K562 (cell line): Measurements from ENCODE around the gene GON4L. TPM values are rescaled to one million over a fixed set of nuclear protein-coding genes. Genes with fewer than 3 reads are reported as not detected.

Experiments used
- ATAC-seq: fragments of 200-7000 bp; cut with Tn5 transposase; 3 replicates; pipeline ENCODE4 v1.9.1; 2020; ENCODE audit warnings: moderate library complexity
- BruUV-seq: library from RNA; stranded (reverse); fragments of 400-500 nt; replicated peaks from 2 replicates; lab custom pipeline; 2021; lab: Mats Ljungman, UMichigan
- CTCF ChIA-PET: fragments of 300-600 bp; formaldehyde crosslinking; extraction: SDS; loops from one replicate; lab custom pipeline; 2021; ENCODE audit warnings: low intra/inter-chr PET ratio; lab: Yijun Ruan, JAX
- POLR2A ChIA-PET: fragments of 300-600, 350-650 bp; sonication (Branson Sonifier 250); formaldehyde crosslinking; extraction: SDS; loops from one replicate; lab custom pipeline; 2021; ENCODE audit warnings: antibody characterized with exemption, inconsistent platforms; lab: Yijun Ruan, JAX
- DNase-seq, 4 experiments: peaks; one replicate each; pipeline versions ENCODE4 v3.0.0 to v3.0.0-alpha.2; 2011 to 2018; ENCODE audit warnings: low spot score in 3 of 4, mixed read lengths in 3 of 4; ENCODE audit errors: extremely low read depth in 1 of 4
- FAIRE-seq: peaks from 2 replicates; lab custom pipeline; 2011; peaks lifted over from hg19 to GRCh38; lab: Jason Lieb, UNC
- H2AFZ ChIP-seq: 2 replicates; pipeline ENCODE4 v1.6.0; 2011; ENCODE audit warnings: low read depth, low read length, control low read depth, inconsistent platforms
- H3K27ac ChIP-seq: fragments of 200-600 bp; 3 replicates; pipeline ENCODE4 v1.8.0; 2011; ENCODE audit warnings: low read depth, mild to moderate bottlenecking, control low read depth, inconsistent platforms, low read length, moderate library complexity, mixed read lengths; ENCODE audit errors: extremely low read depth
- H3K27me3 ChIP-seq, 2 experiments: fragments of 300-600 bp in 1 of 2; 2 replicates in 1 of 2; 3 replicates in 1 of 2; pipeline versions ENCODE4 v1.6.0 to v1.8.0; 2011; ENCODE audit warnings: inconsistent platforms in 2 of 2, low read length in 2 of 2, mild to moderate bottlenecking in 1 of 2, mixed read lengths in 1 of 2, moderate library complexity in 1 of 2; ENCODE audit not compliant: control insufficient read depth in 2 of 2, insufficient read depth in 2 of 2
- H3K36me3 ChIP-seq: fragments of 300-600 bp; 3 replicates; pipeline ENCODE4 v1.8.0; 2011; ENCODE audit warnings: mild to moderate bottlenecking, low read length, inconsistent platforms; ENCODE audit not compliant: control insufficient read depth, insufficient read depth
- H3K4me1 ChIP-seq, 2 experiments: fragments of 200-600 bp in 1 of 2; replicated peaks in 1 of 2; 2 replicates in 1 of 2; 3 replicates in 1 of 2; pipeline versions ENCODE4 v1.5.1 to v1.8.0; 2011; ENCODE audit warnings: inconsistent platforms in 2 of 2, low read length in 2 of 2, mild to moderate bottlenecking in 1 of 2, mixed read lengths in 1 of 2, moderate library complexity in 1 of 2; ENCODE audit not compliant: control insufficient read depth in 2 of 2, insufficient read depth in 2 of 2
- H3K4me2 ChIP-seq: 2 replicates; pipeline ENCODE4 v1.6.1; 2011; ENCODE audit warnings: low read length, control low read depth, inconsistent platforms, mixed read lengths; ENCODE audit not compliant: insufficient read depth
- H3K4me3 ChIP-seq: fragments of 200-600 bp; sonication (generic), shearing (Covaris generic); 2 replicates; pipeline ENCODE4 v1.5.1; 2016; ENCODE audit warnings: control low read depth, inconsistent platforms
- H3K79me2 ChIP-seq: fragments of 200-600 bp; 3 replicates; pipeline ENCODE4 v1.8.0; 2011; ENCODE audit warnings: low read length, inconsistent platforms; ENCODE audit not compliant: control insufficient read depth, insufficient read depth
- H3K9ac ChIP-seq, 2 experiments: 2 replicates each; pipeline versions ENCODE4 v1.6.0 to v1.6.1; 2011; ENCODE audit warnings: low read depth in 2 of 2, low read length in 2 of 2, control low read depth in 1 of 2, inconsistent platforms in 1 of 2, mild to moderate bottlenecking in 1 of 2, mixed read lengths in 1 of 2; ENCODE audit not compliant: insufficient read depth in 1 of 2
- H3K9me1 ChIP-seq: one replicate; pipeline ENCODE4 v1.6.0; 2011; ENCODE audit warnings: inconsistent platforms, mild to moderate bottlenecking, low read length, moderate library complexity; ENCODE audit not compliant: control insufficient read depth, insufficient read depth
- H3K9me3 ChIP-seq: replicated peaks from 2 replicates; pipeline ENCODE4 v1.5.1; 2011; ENCODE audit warnings: low read depth, low read length, inconsistent platforms; ENCODE audit not compliant: control insufficient read depth, insufficient read depth
- H4K20me1 ChIP-seq: replicated peaks from 2 replicates; pipeline ENCODE4 v1.6.1; 2011; ENCODE audit warnings: low read length, inconsistent platforms, mixed read lengths; ENCODE audit not compliant: control insufficient read depth, insufficient read depth
- ARID1B ChIP-seq: fragments of 450-650 bp; IDR thresholded peaks from 2 replicates; pipeline ENCODE4 v1.6.1; 2016; ENCODE audit warnings: antibody characterized with exemption, mild to moderate bottlenecking, inconsistent platforms
- CUX1 ChIP-seq: fragments of 200-800 bp; sonication (Bioruptor generic); IDR thresholded peaks from 2 replicates; pipeline ENCODE4 v1.6.1; 2016; ENCODE audit warnings: missing genetic modification characterization, missing compliant biosample characterization
- MEF2A ChIP-seq: IDR thresholded peaks from 2 replicates; pipeline ENCODE4 v1.6.1; 2011; ENCODE audit warnings: low read depth, mild to moderate bottlenecking, low read length, moderate library complexity; ENCODE audit not compliant: control insufficient read depth
- PHF20 ChIP-seq: fragments of 450-650 bp; IDR thresholded peaks from 2 replicates; pipeline ENCODE4 v1.6.1; 2018; ENCODE audit not compliant: partially characterized antibody
- POLR2B ChIP-seq: fragments of 450-650 bp; IDR thresholded peaks from 2 replicates; pipeline ENCODE4 v1.6.1; 2018; ENCODE audit warnings: low read depth; ENCODE audit not compliant: partially characterized antibody
- THAP12 ChIP-seq: fragments of 250-450 bp; sonication (Bioruptor Pico); IDR thresholded peaks from 2 replicates; pipeline ENCODE4 v1.9.0; 2021; ENCODE audit warnings: mild to moderate bottlenecking, inconsistent platforms
- ZBTB7A ChIP-seq: IDR thresholded peaks from 2 replicates; pipeline ENCODE4 v1.6.1; 2011; ENCODE audit warnings: low read depth, mild to moderate bottlenecking, low read length, moderate library complexity, borderline replicate concordance; ENCODE audit not compliant: control insufficient read depth
- ZNF589 ChIP-seq: fragments of 200-800 bp; sonication (Bioruptor generic); IDR thresholded peaks from 2 replicates; pipeline ENCODE4 v1.6.1; 2016; ENCODE audit warnings: low read depth, missing genetic modification characterization, missing compliant biosample characterization
- ZNF764 ChIP-seq: fragments of 250-450 bp; sonication (Bioruptor Pico); IDR thresholded peaks from 2 replicates; pipeline ENCODE4 v1.4.0; 2020; ENCODE audit warnings: low read depth, mild to moderate bottlenecking, moderate library complexity
- WGBS: fragments of 100-300 bp; shearing (Covaris generic); methylation state at CpG from one replicate; pipeline ENCODE4 v1.1.6; 2016; ENCODE audit warnings: low coverage, mixed read lengths; ENCODE audit not compliant: insufficient coverage; ENCODE audit errors: missing lambda C conversion rate; 5-methylcytosine and 5-hydroxymethylcytosine counted together
- in situ Hi-C: fragments of 300-500 bp; cut with MboI; formaldehyde crosslinking; loops from 4 replicates; pipeline ENCODE4 v1.15.0; 2018; ENCODE audit warnings: inconsistent platforms, mixed read lengths
- intact Hi-C: fragments of 100-400 bp; cut with micrococcal nuclease; formaldehyde crosslinking; loops from 2 replicates; pipeline ENCODE4 v1.14.2; 2022
- polyA plus RNA-seq, 8 experiments: library from polyadenylated mRNA; depleted of rRNA in 4 of 8; stranded (reverse) in 5 of 8; unstranded in 3 of 8; fragments of >200 nt; fragmentation: Nextera tagmentation in 2 of 8; fragmentation: Illumina TruSeq in 1 of 8; extraction: Ambion mirVana in 2 of 8; extraction: Trizol in 1 of 8; gene quantifications; 2 replicates each; pipeline versions ENCODE4 v1.2.1 to v1.2.3, GENCODE V29; 2011 to 2014; ENCODE audit warnings: inconsistent platforms in 1 of 8, missing spikeins in 1 of 8
- total RNA-seq, 7 experiments: library from RNA; depleted of rRNA in 6 of 7; stranded (reverse); fragments of >200 nt in 6 of 7; fragmentation: Illumina TruSeq in 2 of 7; extraction: Trizol in 2 of 7; gene quantifications; 2 replicates each; pipeline versions ENCODE4 v1.2.1 to v1.2.3, GENCODE V29; 2011 to 2021; ENCODE audit warnings: low replicate concordance in 1 of 7

GON4L gene
- total and polyA plus RNA-seq, 9 of the 15 experiments (the other 6 are each of a cell fraction or from before 2014, with no cell fraction given), result 20.2 to 47.4 (median 33.6) TPM

DNA sequence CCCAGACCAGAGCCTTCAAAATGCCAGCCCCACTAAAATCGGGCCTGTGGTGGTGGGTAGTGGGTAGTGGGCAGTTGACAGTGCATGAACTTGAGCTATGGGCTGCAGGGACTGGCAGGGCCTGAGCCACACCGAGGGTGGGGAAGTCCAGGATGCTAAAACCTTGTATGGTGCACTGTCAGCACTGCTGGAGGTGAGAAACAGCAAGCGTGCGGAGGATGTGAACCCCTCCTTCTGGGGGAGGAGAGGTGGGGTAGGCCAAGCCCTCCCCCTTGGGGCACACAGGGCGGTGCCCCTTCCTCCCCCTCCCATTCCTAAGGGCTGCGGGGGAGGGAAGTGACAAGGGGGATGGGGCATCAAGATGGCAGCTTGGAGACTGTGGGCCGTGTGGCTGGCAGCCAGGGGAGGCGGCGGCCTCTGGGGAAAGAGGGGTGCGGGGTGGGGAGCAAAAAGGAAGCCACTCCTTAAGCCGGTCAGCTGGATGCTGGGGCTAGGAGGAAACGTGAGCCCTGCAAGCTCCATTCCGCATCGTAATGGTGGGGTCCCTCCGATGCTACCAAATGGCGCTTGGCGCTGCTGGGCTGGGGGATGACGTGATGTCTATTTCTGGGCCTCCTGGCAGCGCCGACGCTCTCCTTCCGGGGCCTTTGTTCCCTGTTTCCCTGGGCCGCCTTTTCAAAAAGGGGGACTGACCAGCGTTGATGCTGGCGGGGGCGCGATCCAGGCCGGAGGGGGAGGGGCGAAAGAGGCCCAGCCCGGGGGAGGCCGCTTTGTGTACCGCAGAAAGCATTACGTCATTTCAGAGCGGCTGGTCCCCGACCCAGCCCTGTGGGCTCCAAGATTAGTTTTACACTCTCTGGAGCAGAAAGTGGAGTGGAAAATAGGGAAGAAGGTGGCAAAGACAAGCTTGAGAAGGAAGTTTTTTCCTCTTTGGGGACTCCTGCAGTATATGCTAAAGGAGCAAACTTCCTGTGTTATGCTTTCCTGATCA is 3.2 kb upstream of the GON4L start:
- peak; percentile 81 to 84 (median 82) for DNase-seq
- CTCF ChIA-PET, result no interaction called here
- Histone ChIP-seq H3K27me3 (no peaks in the 10 kb centered on the region), H3K79me2 (peaks cover 22% of the 10 kb centered on the region), H3K4me2 (peak overlapping the region; percentile 66), H3K4me3 (peak overlapping the region; percentile 30), H2AFZ (peak overlapping the region; percentile 73), H3K36me3 (peaks cover 4% of the 10 kb centered on the region; the same call in 1 of the 3 replicates), H3K9me1 (no peaks in the 10 kb centered on the region), H3K4me1 (peaks cover 10 to 14% of the 10 kb centered on the region in 2 experiments; a peak in 4 of 5 replicates), H3K9me3 (no peaks in the 10 kb centered on the region), H3K27ac (peak overlapping the region; percentile 46; the same call in 2 of the 3 replicates), H3K9ac (peak overlapping the region; percentile 63 to 70), H4K20me1 (no peaks in the 10 kb centered on the region; the same call in 1 of the 2 replicates)
- ATAC-seq, result peak; percentile 53
- WGBS, result 5% methylated on average over 20 of the region's 35 CpGs
- POLR2A ChIA-PET, result interaction anchor here (0.7 to 1.7 kb wide), 14 partner anchors 8 to 117 kb away, joined by 3 to 9 read pairs (median 4); no protein-coding TSS in a partner anchor
- no TSS peak for BruUV-seq
- intact Hi-C loops (loop anchor here (1.0 to 2.0 kb wide), 2 partner anchors 26 to 73 kb away; no protein-coding TSS in a partner anchor), in situ Hi-C loops (no loop called here)
- FAIRE-seq, result no peak
- TF ChIP-seq ZNF764 (CRISPR knock-in tag), result no peak
- peak; percentile 97 for TF ChIP-seq MEF2A
- peak; percentile 29 for TF ChIP-seq POLR2B
- TF ChIP-seq CUX1 (CRISPR knock-in tag), result 0 out of 2 replicates have a peak, but pooled peaks have one; percentile 22
- TF ChIP-seq ZBTB7A, result 0 out of 2 replicates have a peak, but pooled peaks have one; percentile 44
- 0 out of 2 replicates have a peak, but pooled peaks have one; percentile 9 for TF ChIP-seq ZNF589 (CRISPR knock-in tag)
- TF ChIP-seq THAP12 (CRISPR knock-in tag), result no peak
- TF ChIP-seq PHF20, result peak; percentile 59
- peak; percentile 47; the same call in 1 of the 2 replicates for TF ChIP-seq ARID1B
